Heart right ventricle (tissue), 16 donors: Measurements from ENCODE around the gene RBM20. TPM values are rescaled to one million over a fixed set of nuclear protein-coding genes. Genes with fewer than 3 reads are reported as not detected.

Experiments
- ATAC-seq, 8 donors: fragments of 200-7000 bp; cut with Tn5 transposase; one replicate each; pipeline ENCODE4 v1.9.1; 2020; ENCODE audit warnings: mild to moderate bottlenecking in 8 of 8, moderate library complexity in 8 of 8, moderate number of reproducible peaks in 1 of 8
- DNase-seq, 2 donors: peaks; one replicate each; pipeline ENCODE4 v3.0.0-alpha.2; 2020
- H3K27ac ChIP-seq, 10 donors: fragments of 200-600 bp; sonication (generic) in 2 of 10; one replicate each; pipeline versions ENCODE4 v1.5.0 to v1.8.0; 2020 to 2022; ENCODE audit warnings: mild to moderate bottlenecking in 3 of 10
- H3K27me3 ChIP-seq, 7 donors: fragments of 200-600 bp; one replicate each; pipeline ENCODE4 v1.8.0; 2021 to 2022; ENCODE audit warnings: mild to moderate bottlenecking in 2 of 7
- H3K36me3 ChIP-seq, 9 donors: fragments of 200-600 bp; sonication (generic) in 1 of 9; one replicate each; pipeline versions ENCODE4 v1.5.0 to v1.8.0; 2020 to 2022; ENCODE audit warnings: mild to moderate bottlenecking in 2 of 9
- H3K4me1 ChIP-seq, 9 donors: fragments of 200-600 bp; sonication (generic) in 1 of 9; one replicate each; pipeline versions ENCODE4 v1.5.0 to v1.8.0; 2020 to 2022; ENCODE audit warnings: mild to moderate bottlenecking in 4 of 9
- H3K4me3 ChIP-seq, 10 donors: fragments of 200-600 bp; sonication (generic) in 2 of 10; one replicate each; pipeline versions ENCODE4 v1.5.0 to v1.8.0; 2020 to 2022; ENCODE audit warnings: mild to moderate bottlenecking in 7 of 10, moderate library complexity in 2 of 10
- H3K9me3 ChIP-seq, 11 donors: fragments of 200-600 bp in 10 of 11; sonication (generic) in 2 of 11; one replicate each; pipeline versions ENCODE4 v1.5.0 to v1.8.0; 2013 to 2022; ENCODE audit warnings: mild to moderate bottlenecking in 2 of 11, control low read depth in 1 of 11, moderate library complexity in 1 of 11
- WGBS, 2 donors: extraction: QIAGEN DNeasy Blood & Tissue Kit; methylation state at CpG; one replicate each; pipeline ENCODE4 v1.1.7; 2013; ENCODE audit warnings: inconsistent platforms in 1 of 2; 5-methylcytosine and 5-hydroxymethylcytosine counted together
- intact Hi-C, 10 donors: fragments of 100-400 bp; cut with DNase I; formaldehyde crosslinking; loops; one replicate each; pipeline versions ENCODE4 v1.11.1 to v1.14.2; 2022
- polyA plus RNA-seq, 2 donors: library from polyadenylated mRNA; stranded (reverse); fragments of 200-250 nt; gene quantifications; one replicate each; pipeline ENCODE4 v1.2.3, GENCODE V29; 2013
- total RNA-seq, 10 donors: library from RNA; stranded (reverse); fragmentation: NEBNext Ultra II Directional in 3 of 10; extraction: Animal tissue kit (Norgen Biotek cat#: 25700) in 3 of 10; gene quantifications; one replicate each; pipeline versions ENCODE4 v1.2.1 to v1.2.4, GENCODE V29; 2021 to 2023
- TF ChIP-seq, protein P1 (sequence below), 9 donors: fragments of 200-600 bp; sonication (generic) in 2 of 9; IDR thresholded peaks; one replicate each; pipeline versions ENCODE4 v1.5.0 to v1.8.0; 2021 to 2022; ENCODE audit warnings: antibody characterized with exemption in 9 of 9, mild to moderate bottlenecking in 5 of 9, moderate library complexity in 1 of 9
- donor health status: Arrhythmogenic right ventricular cardiomyopathy.
- donor health status: ischemic (EF 13 %, LVEDD 7.1; RV severe dilation, severe dysfunction).
- donor health status: healthy with polysubstance abuse.
- donor health status: DM: no; HTN: yes; CAD: no.
- donor health status: DM: no; HTN: no; CAD: no.
- donor health status: ischemic (EF 25% LVEDD 6.9; RV normal size, moderate dysfunction).
- donor health status: ischemic (EF 25% LVEDD 5.7; RV mildly dilated, moderate dysfunction).
- donor health status: healthy.
- donor health status: DM: yes; HTN: yes; CAD: no.
- donor health status: Ischemic cardiomyopathy.
- donor health status: ischemic (EF 35%, LVEDD 5.7; RV mildly dilated, moderate dysfunction).
- donor health status: nonischemic (EF 11% LVEDD 7.7; RV severe dilation, severe dysfunction).
- donor health status: DM: yes; HTN: yes; CAD: no.
- donor health status: PGD.
- donor health status: ischemic (EF 29% LVEDD 5.4; RV normal size, mild dysfunction).
- donor health status: nonischemic (EF 23%, LVEDD 6.1; RV moderate dilation, normal function).

Gene RBM20
- total and polyA plus RNA-seq, 12 donors: 10.1 to 186 (median 134) TPM

DNA sequence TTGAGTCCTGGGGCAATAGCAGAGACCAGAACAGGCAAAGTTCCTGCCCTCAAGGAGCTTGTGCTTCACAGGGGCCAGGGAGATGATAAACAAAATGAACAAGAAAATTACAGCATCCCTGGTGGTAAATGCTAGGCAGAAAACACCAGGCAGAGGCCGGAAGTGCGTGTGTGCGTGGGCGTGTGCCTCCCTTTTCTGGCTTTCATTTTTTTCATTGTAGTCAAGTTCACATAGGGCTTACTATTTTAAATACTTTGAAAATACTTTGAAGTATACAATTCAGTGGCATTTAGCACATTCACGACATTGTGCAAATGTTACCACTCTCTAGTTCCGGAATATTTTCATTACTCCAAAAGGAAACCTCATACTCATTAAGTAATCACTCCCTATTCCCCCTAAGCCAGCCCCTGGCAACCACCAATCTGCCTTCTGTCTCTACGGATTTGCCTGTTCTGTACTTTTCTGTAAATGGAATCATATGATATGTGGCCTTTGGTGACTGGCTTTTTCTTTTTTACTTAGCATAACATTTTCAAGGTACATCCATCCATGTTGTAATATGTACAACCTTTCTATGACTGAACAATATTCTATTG, 139.5 kb downstream of the RBM20 start:
- TF ChIP-seq, protein P1, sequence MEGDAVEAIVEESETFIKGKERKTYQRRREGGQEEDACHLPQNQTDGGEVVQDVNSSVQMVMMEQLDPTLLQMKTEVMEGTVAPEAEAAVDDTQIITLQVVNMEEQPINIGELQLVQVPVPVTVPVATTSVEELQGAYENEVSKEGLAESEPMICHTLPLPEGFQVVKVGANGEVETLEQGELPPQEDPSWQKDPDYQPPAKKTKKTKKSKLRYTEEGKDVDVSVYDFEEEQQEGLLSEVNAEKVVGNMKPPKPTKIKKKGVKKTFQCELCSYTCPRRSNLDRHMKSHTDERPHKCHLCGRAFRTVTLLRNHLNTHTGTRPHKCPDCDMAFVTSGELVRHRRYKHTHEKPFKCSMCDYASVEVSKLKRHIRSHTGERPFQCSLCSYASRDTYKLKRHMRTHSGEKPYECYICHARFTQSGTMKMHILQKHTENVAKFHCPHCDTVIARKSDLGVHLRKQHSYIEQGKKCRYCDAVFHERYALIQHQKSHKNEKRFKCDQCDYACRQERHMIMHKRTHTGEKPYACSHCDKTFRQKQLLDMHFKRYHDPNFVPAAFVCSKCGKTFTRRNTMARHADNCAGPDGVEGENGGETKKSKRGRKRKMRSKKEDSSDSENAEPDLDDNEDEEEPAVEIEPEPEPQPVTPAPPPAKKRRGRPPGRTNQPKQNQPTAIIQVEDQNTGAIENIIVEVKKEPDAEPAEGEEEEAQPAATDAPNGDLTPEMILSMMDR (IDR thresholded peaks at IDR 0.05): peak in 1 of 9 donors; percentile 5
- H3K27me3 ChIP-seq: no peaks in the 10 kb centered on the region
- no peak overlapping the region for H3K4me3 ChIP-seq
- no peaks in the 10 kb centered on the region for H3K9me3 ChIP-seq
- no peak for DNase-seq
- H3K4me1 ChIP-seq: peaks cover under 1 to 100% (median 44%) of the 10 kb centered on the region in 9 donors
- ATAC-seq: peak in 1 of 8 donors; percentile 3
- peak overlapping the region in 8 of 10 donors; percentile 13 to 62 (median 28) for H3K27ac ChIP-seq
- intact Hi-C loops: no loop called here
- H3K36me3 ChIP-seq: peaks cover 0 to 28% (median 0%) of the 10 kb centered on the region in 9 donors
- WGBS, 2 donors: 33 to 39% methylated on average over 7 of the region's 7 CpGs

DNA sequence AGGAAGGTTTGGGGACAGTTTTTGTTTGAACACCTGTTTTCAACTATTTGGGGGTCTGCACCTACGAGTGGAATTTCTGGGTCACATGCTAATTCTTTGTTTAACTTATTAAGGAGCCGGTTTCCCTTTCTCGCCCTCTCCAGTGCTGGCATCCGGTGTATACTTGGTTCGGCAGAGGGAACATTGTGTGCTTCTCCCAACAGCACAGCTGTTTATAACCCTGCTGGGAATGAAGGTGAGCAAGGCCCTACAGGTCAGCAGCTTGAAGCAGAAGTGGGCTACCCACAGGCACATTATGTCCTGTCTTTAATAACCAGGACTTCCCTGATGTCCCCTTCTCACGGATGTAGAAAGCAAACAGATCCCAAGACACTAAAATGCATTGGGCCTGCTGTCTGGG, 140.1 kb downstream of the RBM20 start:
- peaks cover 0 to 100% (median 47%) of the 10 kb centered on the region in 9 donors for H3K4me1 ChIP-seq
- ATAC-seq (peak in 2 of 8 donors; percentile 40 to 53), DNase-seq (no peak)
- H3K4me3 ChIP-seq: no peak overlapping the region
- TF ChIP-seq, protein P1 (IDR thresholded peaks at IDR 0.05): no peak
- H3K27ac ChIP-seq: peak overlapping the region in 9 of 10 donors; percentile 9 to 62 (median 28)
- H3K36me3 ChIP-seq: peaks cover 0 to 28% (median 0%) of the 10 kb centered on the region in 9 donors
- intact Hi-C loops: no loop called here
- no peaks in the 10 kb centered on the region for H3K9me3 ChIP-seq
- no peaks in the 10 kb centered on the region for H3K27me3 ChIP-seq
- 38 to 62% methylated on average over 6 of the region's 6 CpGs for WGBS, 2 donors

DNA sequence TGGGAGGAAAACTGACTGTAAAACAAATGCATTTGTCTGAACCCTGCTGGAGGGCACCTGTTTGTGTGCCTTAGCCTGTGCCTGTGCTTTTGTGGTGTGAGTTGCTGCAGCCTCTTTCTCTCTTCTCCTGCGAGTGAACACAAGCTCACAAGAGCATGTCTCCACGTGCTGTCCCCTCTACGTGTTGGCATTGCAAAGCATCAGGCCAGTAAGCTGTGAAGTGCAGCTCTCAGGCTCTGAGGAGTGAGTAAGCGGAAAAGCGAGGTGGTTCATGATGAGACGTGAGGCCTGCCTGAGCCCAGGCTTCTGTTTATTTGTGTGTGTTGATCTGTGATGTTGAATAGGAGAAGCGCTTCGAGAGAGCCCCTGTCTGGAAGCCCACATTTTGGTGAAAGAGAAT, 142.0 kb downstream of the RBM20 start:
- DNase-seq (no peak), ATAC-seq (peak in 6 of 8 donors; percentile 12 to 80 (median 23))
- Histone ChIP-seq H3K4me1 (peaks cover 0 to 100% (median 47%) of the 10 kb centered on the region in 9 donors), H3K4me3 (no peak overlapping the region), H3K36me3 (peaks cover 0 to 35% (median 0%) of the 10 kb centered on the region in 9 donors), H3K9me3 (no peaks in the 10 kb centered on the region), H3K27ac (peak overlapping the region in 8 of 10 donors; percentile 35 to 73 (median 47)), H3K27me3 (no peaks in the 10 kb centered on the region)
- intact Hi-C loops: no loop called here
- 43 to 65% methylated on average over 8 of the region's 8 CpGs for WGBS, 2 donors
- TF ChIP-seq, protein P1 (IDR thresholded peaks at IDR 0.05): no peak

DNA sequence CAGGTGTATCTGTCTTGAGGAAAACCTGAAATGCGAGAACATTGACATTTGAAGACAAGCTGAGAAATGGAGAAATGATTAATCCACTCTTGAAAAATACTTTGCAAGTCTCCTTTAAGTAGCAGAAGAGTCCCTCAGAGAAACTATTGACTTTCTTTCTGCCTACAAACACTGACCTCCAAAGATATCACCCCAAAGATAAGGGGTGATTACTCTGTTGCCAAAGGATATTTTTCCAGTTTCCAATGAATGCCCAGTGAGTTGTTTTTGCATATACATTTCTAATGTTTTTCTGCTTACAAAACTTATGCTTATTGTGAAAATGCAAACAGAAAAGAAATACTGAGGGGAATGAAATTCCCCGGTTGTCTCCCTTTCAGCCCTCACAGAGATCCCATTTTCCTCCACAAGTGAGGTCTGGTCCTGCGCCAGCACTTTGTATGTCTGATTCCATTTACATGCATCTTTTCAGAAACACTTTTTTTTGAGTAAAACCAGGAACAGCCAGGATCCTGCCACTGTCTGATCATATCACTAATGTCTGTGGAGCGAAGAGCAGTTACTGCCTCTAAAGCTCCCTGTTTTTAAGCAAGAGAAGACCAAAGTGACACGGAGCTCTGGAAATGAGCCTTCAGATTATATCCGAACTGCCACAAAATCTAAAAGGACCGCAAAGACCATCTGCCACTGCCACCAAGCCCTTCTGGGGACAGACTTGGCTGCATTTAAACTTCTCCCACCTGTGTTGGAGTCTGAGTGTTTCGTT, 144.7 kb downstream of the RBM20 start:
- peaks cover 0 to 99% (median 50%) of the 10 kb centered on the region in 9 donors for H3K4me1 ChIP-seq
- no peaks in the 10 kb centered on the region for H3K9me3 ChIP-seq
- intact Hi-C loops: no loop called here
- no peak for DNase-seq
- TF ChIP-seq, protein P1 (IDR thresholded peaks at IDR 0.05): no peak
- ATAC-seq: no peak
- no peak overlapping the region for H3K4me3 ChIP-seq
- 68 to 76% methylated on average over 8 of the region's 8 CpGs for WGBS, 2 donors
- peaks cover 0 to 30% (median 0%) of the 10 kb centered on the region in 9 donors for H3K36me3 ChIP-seq
- peak overlapping the region in 5 of 10 donors; percentile 34 to 63 (median 53) for H3K27ac ChIP-seq
- H3K27me3 ChIP-seq: no peaks in the 10 kb centered on the region
